SIG-M5 treated with dmso at 0.1 percent for 504 hours (cell line): ENCODE measurements around the gene VPS18.

Experiments used
- DNase-seq: peaks from one replicate; lab custom pipeline; 2025; ENCODE audit not compliant: unreplicated experiment; lab: John Stamatoyannopoulos, UW

Gene VPS18

GRCh38 chr15:40918799-40919392 lies 24.6 kb downstream of the VPS18 start:
- no peak for DNase-seq

- DNase-seq = no peak
Observed at GRCh38 chr15:40921949-40922607, 27.8 kb downstream of the VPS18 start.

GRCh38 chr15:40922608-40923005 lies 28.4 kb downstream of the VPS18 start:
- DNase-seq = no peak

- no peak for DNase-seq
Observed at GRCh38 chr15:40923551-40923950, 29.3 kb downstream of the VPS18 start.

GRCh38 chr15:40925495-40925862 lies 31.2 kb downstream of the VPS18 start:
- DNase-seq = no peak

GRCh38 chr15:40925863-40926658 lies 31.8 kb downstream of the VPS18 start:
- DNase-seq = peak; percentile 25

- DNase-seq = no peak
Observed at GRCh38 chr15:40926659-40927494, 32.6 kb downstream of the VPS18 start.

- DNase-seq = no peak
Observed at GRCh38 chr15:40927495-40927872, 33.2 kb downstream of the VPS18 start.

- DNase-seq = no peak
Observed at GRCh38 chr15:40927873-40928806, 33.9 kb downstream of the VPS18 start.

GRCh38 chr15:40928821-40929659 lies 34.8 kb downstream of the VPS18 start, which contains the start of gene DLL4:
Gene DLL4 (plus strand): TSS chr15:40929340. CDS start chr15:40929669, 329 bp downstream.
- peak; percentile 50 for DNase-seq

GRCh38 chr15:40929660-40930429 lies 35.6 kb downstream of the VPS18 start:
- no peak for DNase-seq

- DNase-seq = no peak
Observed at GRCh38 chr15:40930430-40931299, 36.4 kb downstream of the VPS18 start.

GRCh38 chr15:40931300-40932142 lies 37.3 kb downstream of the VPS18 start:
- no peak for DNase-seq

GRCh38 chr15:40932156-40932555 lies 37.9 kb downstream of the VPS18 start:
- DNase-seq = no peak

GRCh38 chr15:40932649-40933516 lies 38.6 kb downstream of the VPS18 start:
- DNase-seq = no peak

- DNase-seq = no peak
Observed at GRCh38 chr15:40933517-40933902, 39.3 kb downstream of the VPS18 start.
